Small intestine (tissue), 16 donors: Measurements from ENCODE around the gene PRH2. TPM values are rescaled to one million over a fixed set of nuclear protein-coding genes. Genes with fewer than 3 reads are reported as not detected.

ENCODE experiments used
- DNase-seq, 2 donors: peaks; one replicate each; pipeline versions ENCODE4 v3.0.0 to v3.0.0-alpha.2; 2013
- FAIRE-seq: peaks from 2 replicates; lab custom pipeline; 2012; peaks lifted over from hg19 to GRCh38; lab: Jason Lieb, UNC
- H3K27ac ChIP-seq, 3 donors: one replicate each; pipeline ENCODE4 v1.5.1; 2013; ENCODE audit warnings: low read length in 2 of 3, mild to moderate bottlenecking in 2 of 3, control low read depth in 1 of 3, inconsistent platforms in 1 of 3, low read depth in 1 of 3, moderate library complexity in 1 of 3
- H3K27me3 ChIP-seq, 3 donors: one replicate each; pipeline ENCODE4 v1.6.1; 2013; ENCODE audit warnings: low read length in 3 of 3, inconsistent platforms in 1 of 3; ENCODE audit not compliant: control insufficient read depth in 3 of 3, insufficient read depth in 3 of 3
- H3K36me3 ChIP-seq, 3 donors: one replicate each; pipeline ENCODE4 v1.6.1; 2013; ENCODE audit warnings: low read length in 3 of 3, inconsistent platforms in 1 of 3, low read depth in 1 of 3, mild to moderate bottlenecking in 1 of 3, moderate library complexity in 1 of 3; ENCODE audit not compliant: control insufficient read depth in 3 of 3, insufficient read depth in 2 of 3
- H3K4me1 ChIP-seq, 3 donors: one replicate each; pipeline ENCODE4 v1.6.1; 2013; ENCODE audit warnings: low read length in 2 of 3, inconsistent platforms in 1 of 3, low read depth in 1 of 3, mild to moderate bottlenecking in 1 of 3, moderate library complexity in 1 of 3; ENCODE audit not compliant: control insufficient read depth in 3 of 3, insufficient read depth in 2 of 3
- H3K4me3 ChIP-seq, 3 donors: one replicate each; pipeline ENCODE4 v1.5.1; 2013; ENCODE audit warnings: low read length in 3 of 3, control low read depth in 1 of 3, inconsistent platforms in 1 of 3, low read depth in 1 of 3, mild to moderate bottlenecking in 1 of 3, moderate library complexity in 1 of 3
- H3K9me3 ChIP-seq, 2 donors: one replicate each; pipeline ENCODE4 v1.6.1; 2013; ENCODE audit warnings: low read depth in 1 of 2, low read length in 1 of 2; ENCODE audit not compliant: control insufficient read depth in 2 of 2, insufficient read depth in 1 of 2
- WGBS, 3 donors: extraction: QIAGEN DNeasy Blood & Tissue Kit; methylation state at CpG; one replicate each; pipeline ENCODE4 v1.1.7; 2013; 5-methylcytosine and 5-hydroxymethylcytosine counted together
- long read RNA-seq, 10 donors: transcript quantifications; one replicate each; lab custom pipeline, GENCODE V29; 2026
- polyA plus RNA-seq, 4 donors: library from polyadenylated mRNA; stranded (reverse) in 3 of 4; unstranded in 1 of 4; fragments of 200-250 nt in 3 of 4; fragments of 120-200 nt in 1 of 4; gene quantifications; one replicate each; pipeline versions ENCODE4 v1.2.1 to v1.2.3, GENCODE V29; 2013
- donor health status: healthy with polysubstance abuse.
- donor health status: control.
- donor health status: control.
- donor health status: Bipolar disorder and iron deficiency.
- donor health status: healthy.

The PRH2 gene
- under 1 TPM in 1 of 4 donors, not detected in 3; 0.09 TPM for polyA plus RNA-seq
- long read RNA-seq, donor 1, result 0 reads
- long read RNA-seq, donor 2, result 0 reads
- long read RNA-seq, donor 3, partial matches to known transcripts, result 5 of 5 reads
- long read RNA-seq, donor 3, other reads (novel, unspliced or antisense), result 0 of 5 reads
- long read RNA-seq, donor 4, result 0 reads
- long read RNA-seq, donor 5, result 0 reads
- long read RNA-seq, donor 6, result 0 reads
- long read RNA-seq, donor 7, result 0 reads
- long read RNA-seq, donor 8, result 0 reads
- long read RNA-seq, donor 9, result 0 reads
- long read RNA-seq, donor 10, result 0 reads

DNA sequence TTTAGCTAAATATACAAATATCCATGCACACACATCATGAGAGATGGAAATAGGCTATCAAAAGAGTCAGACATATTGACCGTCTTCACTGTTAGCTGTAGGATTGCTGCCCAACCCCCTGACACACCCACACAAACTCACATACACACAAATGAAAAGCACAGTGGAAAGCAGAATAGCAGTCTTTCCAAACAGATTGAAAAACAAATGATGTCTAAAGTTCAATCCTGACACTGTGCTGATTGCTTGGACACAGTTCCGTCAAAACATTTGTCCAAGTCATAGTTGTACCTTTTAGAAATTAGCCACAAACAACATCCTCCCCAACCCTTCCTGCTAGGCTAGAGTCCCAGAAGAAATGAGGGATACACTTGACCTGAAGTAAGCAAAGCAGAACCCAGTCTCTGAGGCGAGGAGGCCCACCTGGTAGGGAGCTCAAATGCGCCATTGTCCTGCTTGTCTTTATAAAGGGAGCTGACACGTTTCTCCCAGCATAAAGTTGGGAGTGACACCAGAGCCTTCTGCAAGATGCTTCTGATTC, at the start of gene PRH2:
PRH2 (plus strand) TSS at position 491 of the 541 bp plus-strand sequence; CDS start at position 529, 38 bp downstream.
- Histone ChIP-seq H3K4me1 (no peaks in the 10 kb centered on the region), H3K9me3 (no peaks in the 10 kb centered on the region), H3K4me3 (no peak within 1 kb of the TSS), H3K27ac (no peak within 1 kb of the TSS), H3K36me3 (no peaks in the 10 kb centered on the region), H3K27me3 (no peaks in the 10 kb centered on the region)
- WGBS, 3 donors, result 96% methylated on average over 5 of the region's 5 CpGs
- DNase-seq (no peak), FAIRE-seq (no peak)

- H3K27ac ChIP-seq, result no peak within 1 kb of the TSS
- no peaks in the 10 kb centered on the region for H3K4me1 ChIP-seq
- H3K4me3 ChIP-seq, result no peak within 1 kb of the TSS
- FAIRE-seq (no peak), DNase-seq (no peak)
- H3K9me3 ChIP-seq, result no peaks in the 10 kb centered on the region
- H3K27me3 ChIP-seq, result no peaks in the 10 kb centered on the region
- 93 to 98% (median 95%) methylated on average over 6 of the region's 6 CpGs for WGBS, 3 donors
- H3K36me3 ChIP-seq, result no peaks in the 10 kb centered on the region
Measured at GRCh38 chr12:10884086-10884725, 44.8 kb upstream of the PRH2 start, which contains the start of gene PRH1. PRH1 (minus strand) TSS chr12:10884255; CDS start chr12:10884217, 38 bp downstream.

GRCh38 chr12:10889226-10889625, 39.8 kb upstream of the PRH2 start:
- Histone ChIP-seq H3K9me3 (no peaks in the 10 kb centered on the region), H3K27me3 (no peaks in the 10 kb centered on the region), H3K36me3 (no peaks in the 10 kb centered on the region), H3K4me3 (no peak overlapping the region), H3K27ac (no peak overlapping the region), H3K4me1 (peaks cover 0 to 2% (median 0%) of the 10 kb centered on the region in 3 donors)
- FAIRE-seq (peak; percentile 26), DNase-seq (no peak)

GRCh38 chr12:10891937-10892336, 37.1 kb upstream of the PRH2 start:
- no peak overlapping the region for H3K4me3 ChIP-seq
- WGBS, 3 donors, result 15 to 68% (median 41%) methylated on average over 2 of the region's 2 CpGs
- H3K36me3 ChIP-seq, result no peaks in the 10 kb centered on the region
- DNase-seq (peak; percentile 20 to 83), FAIRE-seq (no peak)
- H3K27me3 ChIP-seq, result no peaks in the 10 kb centered on the region
- H3K4me1 ChIP-seq, result peaks cover 0 to 2% (median 0%) of the 10 kb centered on the region in 3 donors
- H3K27ac ChIP-seq, result no peak overlapping the region
- H3K9me3 ChIP-seq, result no peaks in the 10 kb centered on the region

GRCh38 chr12:10896854-10897253, 32.2 kb upstream of the PRH2 start:
- Histone ChIP-seq H3K9me3 (peaks cover 0 to 9% of the 10 kb centered on the region in 2 donors), H3K36me3 (no peaks in the 10 kb centered on the region), H3K27me3 (no peaks in the 10 kb centered on the region), H3K4me3 (no peak overlapping the region), H3K4me1 (peaks cover 0 to 2% (median 0%) of the 10 kb centered on the region in 3 donors), H3K27ac (no peak overlapping the region)
- WGBS, 3 donors, result 92 to 97% (median 95%) methylated on average over 5 of the region's 5 CpGs
- FAIRE-seq (no peak), DNase-seq (no peak)

- no peak overlapping the region for H3K4me3 ChIP-seq
- FAIRE-seq, result no peak
- no peaks in the 10 kb centered on the region for H3K36me3 ChIP-seq
- H3K27ac ChIP-seq, result no peak overlapping the region
- no peaks in the 10 kb centered on the region for H3K4me1 ChIP-seq
- WGBS, 3 donors, result 93 to 97% (median 93%) methylated on average over 1 of the region's 1 CpG
- DNase-seq, result no peak
- peaks cover 0 to 17% of the 10 kb centered on the region in 2 donors for H3K9me3 ChIP-seq
- H3K27me3 ChIP-seq, result no peaks in the 10 kb centered on the region
Measured at GRCh38 chr12:10900530-10900929, 28.5 kb upstream of the PRH2 start.

- no peaks in the 10 kb centered on the region for H3K36me3 ChIP-seq
- no peak overlapping the region for H3K27ac ChIP-seq
- no peaks in the 10 kb centered on the region for H3K4me1 ChIP-seq
- FAIRE-seq (no peak), DNase-seq (no peak)
- peaks cover 0 to 17% of the 10 kb centered on the region in 2 donors for H3K9me3 ChIP-seq
- no peak overlapping the region for H3K4me3 ChIP-seq
- WGBS, 3 donors, result 88 to 95% (median 92%) methylated on average over 1 of the region's 1 CpG
- no peaks in the 10 kb centered on the region for H3K27me3 ChIP-seq
Measured at GRCh38 chr12:10900972-10901371, 28.1 kb upstream of the PRH2 start.

DNA sequence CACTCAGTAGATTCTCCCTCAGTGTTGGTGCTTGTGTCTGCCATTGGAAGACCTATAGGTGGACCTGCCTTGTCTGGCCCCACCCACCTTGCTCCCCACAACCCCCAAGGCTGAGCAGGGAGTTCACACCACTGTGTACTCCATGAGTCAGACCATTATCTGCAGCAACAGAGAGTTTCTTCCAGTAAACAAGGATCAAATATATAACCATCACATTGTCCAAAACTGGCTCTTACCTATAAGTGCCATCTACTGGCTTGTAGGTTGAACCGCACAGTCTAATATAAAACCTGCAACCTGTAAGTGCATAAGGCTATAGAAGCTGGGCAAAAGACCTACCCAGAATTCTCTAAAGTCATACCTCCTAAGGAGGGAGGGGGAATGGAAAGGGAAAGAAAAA, 27.6 kb upstream of the PRH2 start:
- 96 to 100% (median 97%) methylated on average over 1 of the region's 1 CpG for WGBS, 3 donors
- Histone ChIP-seq H3K36me3 (no peaks in the 10 kb centered on the region), H3K27ac (no peak overlapping the region), H3K4me1 (no peaks in the 10 kb centered on the region), H3K9me3 (peaks cover 0 to 17% of the 10 kb centered on the region in 2 donors), H3K4me3 (no peak overlapping the region), H3K27me3 (no peaks in the 10 kb centered on the region)
- FAIRE-seq, result no peak
- DNase-seq, result no peak
